GM23248 (cell line): ENCODE measurements around the gene PACC1. TPM values are rescaled to one million over a fixed set of nuclear protein-coding genes. Genes with fewer than 3 reads are reported as not detected.

Source experiments
- DNase-seq: peaks from one replicate; pipeline ENCODE4 v3.0.0-alpha.2; 2015
- H2AFZ ChIP-seq: fragments of 200-600 bp; sonication (generic); 2 replicates; pipeline ENCODE4 v1.6.1; 2016; ENCODE audit warnings: antibody characterized with exemption
- H3F3A ChIP-seq: fragments of 200-600 bp; sonication (generic); 2 replicates; pipeline ENCODE4 v1.6.1; 2016; ENCODE audit warnings: mild to moderate bottlenecking, antibody characterized with exemption, mixed run types; ENCODE audit not compliant: insufficient read depth
- H3K27ac ChIP-seq: fragments of 200-600 bp; sonication (generic); 2 replicates; pipeline ENCODE4 v1.5.1; 2016; ENCODE audit warnings: mild to moderate bottlenecking
- H3K27me3 ChIP-seq: fragments of 200-600 bp; sonication (generic); replicated peaks from 2 replicates; pipeline ENCODE4 v1.6.1; 2016; ENCODE audit warnings: mild to moderate bottlenecking; ENCODE audit not compliant: insufficient read depth
- H3K36me3 ChIP-seq: fragments of 200-600 bp; sonication (generic); 2 replicates; pipeline ENCODE4 v1.6.1; 2016; ENCODE audit warnings: low read depth, mild to moderate bottlenecking
- H3K4me1 ChIP-seq: fragments of 200-600 bp; sonication (generic); 2 replicates; pipeline ENCODE4 v1.6.1; 2016; ENCODE audit warnings: mild to moderate bottlenecking; ENCODE audit not compliant: insufficient read depth
- H3K4me2 ChIP-seq: fragments of 200-600 bp; sonication (generic); one replicate; pipeline ENCODE4 v1.6.1; 2016; ENCODE audit warnings: mild to moderate bottlenecking; ENCODE audit not compliant: unreplicated experiment
- H3K4me3 ChIP-seq: fragments of 200-600 bp; sonication (generic); 2 replicates; pipeline ENCODE4 v1.5.1; 2016; ENCODE audit warnings: mild to moderate bottlenecking
- H3K79me2 ChIP-seq: fragments of 200-600 bp; sonication (generic); 2 replicates; pipeline ENCODE4 v1.6.1; 2016; ENCODE audit warnings: mild to moderate bottlenecking; ENCODE audit not compliant: insufficient read depth
- H3K9ac ChIP-seq: fragments of 200-600 bp; sonication (generic); 2 replicates; pipeline ENCODE4 v1.6.1; 2016; ENCODE audit warnings: mild to moderate bottlenecking
- H3K9me2 ChIP-seq: fragments of 200-600 bp; sonication (generic); 2 replicates; pipeline ENCODE4 v1.6.1; 2016; ENCODE audit warnings: mixed run types, mild to moderate bottlenecking, moderate library complexity; ENCODE audit not compliant: insufficient read depth
- H3K9me3 ChIP-seq: fragments of 200-600 bp; sonication (generic); one replicate; pipeline ENCODE4 v1.6.1; 2017; ENCODE audit warnings: low read depth
- H4K20me1 ChIP-seq: fragments of 200-600 bp; sonication (generic); 2 replicates; pipeline ENCODE4 v1.6.0; 2016; ENCODE audit not compliant: insufficient read depth
- EZH2 ChIP-seq: fragments of 200-600 bp; sonication (generic); IDR thresholded peaks from 2 replicates; pipeline ENCODE4 v1.6.1; 2018; ENCODE audit warnings: antibody characterized with exemption, mild to moderate bottlenecking; ENCODE audit not compliant: insufficient read depth, poor library complexity, severe bottlenecking
- EZH2phosphoT487 ChIP-seq: fragments of 200-600 bp; sonication (generic); IDR thresholded peaks from 2 replicates; pipeline ENCODE4 v1.6.1; 2018; ENCODE audit warnings: antibody characterized with exemption, moderate library complexity, mild to moderate bottlenecking, low read depth; ENCODE audit not compliant: insufficient read depth
- WGBS, 2 experiments: methylation state at CpG; one replicate each; pipeline ENCODE4 v1.1.6; 2015 to 2017; ENCODE audit warnings: low lambda C conversion rate in 2 of 2, low coverage in 1 of 2; ENCODE audit errors: missing lambda C conversion rate in 2 of 2; 5-methylcytosine and 5-hydroxymethylcytosine counted together
- in situ Hi-C: fragments of 300-500 bp; cut with MboI; formaldehyde crosslinking; loops from 2 replicates; pipeline ENCODE4 v1.15.0; 2020
- polyA plus RNA-seq: library from polyadenylated mRNA; unstranded; fragments of >200 nt; fragmentation: Nextera tagmentation; extraction: Ambion mirVana; gene quantifications from 2 replicates; pipeline ENCODE4 v1.2.1, GENCODE V29; 2016
- total RNA-seq: library from RNA; depleted of rRNA; stranded (reverse); fragments of >200 nt; shearing (Covaris generic); gene quantifications from 2 replicates; pipeline ENCODE4 v1.2.3, GENCODE V29; 2014

Gene PACC1
- total and polyA plus RNA-seq, 2 experiments from 2014 or later, result 5.4 to 6.9 TPM

- Histone ChIP-seq H3K27me3 (no peaks in the 10 kb centered on the region), H3K4me1 (no peaks in the 10 kb centered on the region; the same call in 1 of the 2 replicates), H3K9me3 (no peaks in the 10 kb centered on the region), H3K4me3 (no peak overlapping the region), H3K36me3 (no peaks in the 10 kb centered on the region), H3K9ac (no peak overlapping the region), H3K4me2 (no peak overlapping the region), H3K9me2 (no peaks in the 10 kb centered on the region), H2AFZ (no peak overlapping the region), H4K20me1 (no peaks in the 10 kb centered on the region), H3K79me2 (no peaks in the 10 kb centered on the region), H3F3A (peaks cover 15% of the 10 kb centered on the region; the same call in 1 of the 2 replicates), H3K27ac (no peak overlapping the region)
- no peak for DNase-seq
- in situ Hi-C loops, result no loop called here
- WGBS, 2 experiments, result 89% methylated on average over 7 of the region's 7 CpGs
- TF ChIP-seq EZH2 (no peak), EZH2phosphoT487 (no peak)
These were observed 11.9 kb downstream of the PACC1 start for GRCh38 chr1:212402666-212403321.

DNA sequence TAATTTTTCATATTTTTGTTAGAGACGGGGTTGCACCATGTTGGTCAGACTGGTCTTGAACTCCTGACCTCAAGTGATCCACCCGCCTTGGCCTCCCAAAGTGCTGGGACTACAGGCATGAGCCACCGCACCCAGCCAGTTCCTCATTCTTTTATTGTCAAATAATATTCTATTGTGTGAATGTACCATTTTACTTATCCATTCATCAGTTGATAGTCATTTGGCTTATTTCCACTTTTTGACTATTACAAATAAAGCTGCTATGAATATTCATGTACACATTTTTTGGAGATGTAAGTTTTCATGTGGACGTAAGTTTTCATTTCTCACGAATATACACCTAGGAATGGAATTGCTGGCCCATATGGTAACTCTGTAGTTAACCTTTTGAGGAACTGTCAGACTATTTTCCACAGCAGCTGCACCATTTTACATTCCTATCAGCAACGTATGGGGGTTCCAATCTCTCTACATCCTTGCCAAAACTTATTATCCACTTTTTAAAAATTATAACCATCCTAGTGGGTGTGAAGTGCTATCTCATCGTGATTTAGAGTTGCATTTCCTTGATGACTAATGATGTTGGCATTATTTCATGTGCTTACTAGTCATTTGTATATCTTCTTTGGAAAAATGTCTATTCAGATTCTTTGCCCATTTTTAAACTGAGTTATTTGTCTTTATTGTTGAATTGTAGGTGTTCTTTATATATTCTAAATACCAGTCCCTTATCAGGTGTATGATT lies 12.7 kb downstream of the PACC1 start:
- TF ChIP-seq EZH2phosphoT487 (no peak), EZH2 (no peak)

DNA sequence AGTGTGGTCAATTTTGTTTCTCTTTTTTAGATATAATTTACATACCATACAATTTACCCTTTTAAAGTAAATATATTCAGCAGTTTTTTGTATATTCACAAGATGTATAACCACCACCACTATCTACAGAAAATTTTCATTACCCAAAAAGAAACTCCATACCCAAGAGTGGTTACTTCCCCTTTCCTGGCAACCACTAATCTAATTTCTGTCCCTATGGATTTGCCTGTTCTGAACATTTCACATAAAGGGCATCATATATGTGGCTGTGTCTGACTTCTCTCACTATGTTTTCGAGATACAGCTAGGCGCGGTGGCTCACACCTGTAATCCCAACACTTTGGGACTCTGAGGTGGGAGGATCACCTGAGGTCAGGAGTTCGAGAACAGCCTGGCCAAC lies 13.6 kb downstream of the PACC1 start:
- in situ Hi-C loops, result no loop called here
- Histone ChIP-seq H3F3A (peaks cover 15% of the 10 kb centered on the region; the same call in 1 of the 2 replicates), H2AFZ (no peak overlapping the region), H3K27me3 (no peaks in the 10 kb centered on the region), H3K36me3 (no peaks in the 10 kb centered on the region), H3K4me3 (no peak overlapping the region), H4K20me1 (no peaks in the 10 kb centered on the region), H3K4me1 (no peaks in the 10 kb centered on the region; the same call in 1 of the 2 replicates), H3K9me2 (no peaks in the 10 kb centered on the region), H3K4me2 (no peak overlapping the region), H3K79me2 (no peaks in the 10 kb centered on the region), H3K9me3 (no peaks in the 10 kb centered on the region), H3K27ac (no peak overlapping the region), H3K9ac (no peak overlapping the region)
- no peak for TF ChIP-seq EZH2phosphoT487
- no peak for TF ChIP-seq EZH2
- DNase-seq, result no peak
- WGBS, 2 experiments, result 98% methylated on average over 4 of the region's 4 CpGs

More for the DNA sequence above, 12.7 kb downstream of the PACC1 start:
- DNase-seq, result peak; percentile 62
- Histone ChIP-seq H3K27me3 (no peaks in the 10 kb centered on the region), H3K4me1 (no peaks in the 10 kb centered on the region; the same call in 1 of the 2 replicates), H3K4me2 (no peak overlapping the region), H2AFZ (no peak overlapping the region), H3K79me2 (no peaks in the 10 kb centered on the region), H3K9ac (no peak overlapping the region), H3F3A (peaks cover 15% of the 10 kb centered on the region; the same call in 1 of the 2 replicates), H3K4me3 (no peak overlapping the region), H3K9me3 (no peaks in the 10 kb centered on the region), H3K27ac (peak overlapping the region; percentile 5; the same call in 1 of the 2 replicates), H4K20me1 (no peaks in the 10 kb centered on the region), H3K9me2 (no peaks in the 10 kb centered on the region), H3K36me3 (no peaks in the 10 kb centered on the region)
- 70 to 71% methylated on average over 7 of the region's 7 CpGs for WGBS, 2 experiments
- in situ Hi-C loops, result no loop called here

- H3K9me3 ChIP-seq, result no peaks in the 10 kb centered on the region
- no peak overlapping the region for H2AFZ ChIP-seq
- in situ Hi-C loops, result no loop called here
- no peak overlapping the region for H3K4me2 ChIP-seq
- H3K9ac ChIP-seq, result no peak overlapping the region
- no peaks in the 10 kb centered on the region for H4K20me1 ChIP-seq
- H3K27ac ChIP-seq, result no peak overlapping the region
- H3K4me1 ChIP-seq, result no peaks in the 10 kb centered on the region
- H3K27me3 ChIP-seq, result no peaks in the 10 kb centered on the region
- H3K9me2 ChIP-seq, result no peaks in the 10 kb centered on the region
- H3K4me3 ChIP-seq, result no peak overlapping the region
- H3F3A ChIP-seq, result peaks cover 5% of the 10 kb centered on the region; the same call in 1 of the 2 replicates
- DNase-seq, result no peak
- no peaks in the 10 kb centered on the region for H3K79me2 ChIP-seq
- 77 to 87% methylated on average over 1 of the region's 1 CpG for WGBS, 2 experiments
- no peaks in the 10 kb centered on the region for H3K36me3 ChIP-seq
- TF ChIP-seq EZH2, result no peak
- TF ChIP-seq EZH2phosphoT487, result no peak
These were observed 17.5 kb downstream of the PACC1 start for GRCh38 chr1:212397171-212397570.
